ELF-1 (cell line): Measurements from ENCODE around the gene CGB8.
A peak's percentile ranks its signal among the peaks of the same experiment; 100 is the strongest.
"Not testable (repeated sequence)": the region's sequence is repeated elsewhere in the genome, so short reads cannot be mapped to it uniquely, and the experiment has no call there.

Source experiments
- DNase-seq: peaks from one replicate; pipeline ENCODE4 v3.0.0-alpha.2; 2016; ENCODE audit warnings: low read depth, low spot score

Gene CGB8

DNA sequence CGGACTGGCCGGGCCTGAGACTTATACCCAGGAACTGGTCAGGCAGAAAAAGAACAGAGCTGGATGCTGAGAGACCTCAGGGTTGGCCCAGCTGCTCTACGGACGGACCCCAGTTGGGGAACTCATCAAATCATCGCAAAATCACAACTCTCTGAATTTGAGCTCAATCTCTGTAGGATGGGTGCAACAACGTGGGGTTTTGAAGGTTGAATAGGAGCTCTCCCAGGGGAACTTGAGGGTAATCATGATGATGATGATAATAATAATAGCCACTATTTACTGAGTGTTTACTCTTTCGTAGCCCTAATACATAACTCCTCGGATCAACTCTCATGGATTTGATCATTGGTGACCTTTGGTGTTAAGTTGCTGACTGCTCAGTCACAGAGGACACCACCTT is 18.6 kb downstream of the CGB8 start:
- DNase-seq, result not testable (repeated sequence)

DNA sequence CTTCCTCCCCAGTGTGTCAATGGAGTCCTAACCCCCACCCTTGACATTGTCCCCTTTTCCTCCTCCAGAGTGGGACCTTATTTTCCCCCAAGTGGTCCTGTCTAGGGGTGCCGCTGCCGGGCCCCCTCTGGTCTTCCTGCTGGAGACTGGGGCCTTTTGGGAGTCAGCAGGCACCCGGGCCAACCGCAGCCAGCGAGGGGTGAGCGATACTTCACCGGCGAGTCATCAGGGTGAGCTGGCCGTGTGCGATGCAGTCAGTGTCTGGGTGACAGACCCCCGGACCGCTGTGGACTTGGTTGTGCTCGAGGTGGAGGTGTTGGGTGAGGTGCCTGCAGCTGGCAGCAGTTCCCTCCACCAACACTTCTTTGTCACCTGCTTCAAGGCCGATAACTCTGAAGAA is 19.2 kb downstream of the CGB8 start:
- DNase-seq, result not testable (repeated sequence)

DNA sequence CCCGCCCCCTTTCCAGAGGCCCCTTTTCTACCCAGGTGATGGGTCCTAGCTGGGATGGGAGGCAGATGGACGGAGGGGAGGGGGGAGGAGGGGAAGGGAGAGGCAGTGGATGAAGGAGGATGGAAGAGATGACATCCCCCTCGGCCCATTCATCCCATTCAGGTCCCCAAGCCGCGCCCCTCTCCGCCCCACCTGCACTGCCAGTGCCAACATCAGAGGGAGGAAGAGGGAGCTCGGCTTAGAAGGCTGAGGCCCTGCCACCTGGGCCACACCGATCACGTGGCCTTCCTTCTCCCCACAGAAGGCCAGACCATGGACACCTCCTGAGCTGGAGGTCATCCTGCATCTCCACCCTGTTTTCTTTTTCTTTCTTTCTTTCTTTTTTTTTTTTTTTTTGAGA is 20.2 kb downstream of the CGB8 start:
- not testable (repeated sequence) for DNase-seq

GRCh38 chr19:49025599-49025998 is 23.3 kb downstream of the CGB8 start:
- DNase-seq, result not testable (repeated sequence)

DNA sequence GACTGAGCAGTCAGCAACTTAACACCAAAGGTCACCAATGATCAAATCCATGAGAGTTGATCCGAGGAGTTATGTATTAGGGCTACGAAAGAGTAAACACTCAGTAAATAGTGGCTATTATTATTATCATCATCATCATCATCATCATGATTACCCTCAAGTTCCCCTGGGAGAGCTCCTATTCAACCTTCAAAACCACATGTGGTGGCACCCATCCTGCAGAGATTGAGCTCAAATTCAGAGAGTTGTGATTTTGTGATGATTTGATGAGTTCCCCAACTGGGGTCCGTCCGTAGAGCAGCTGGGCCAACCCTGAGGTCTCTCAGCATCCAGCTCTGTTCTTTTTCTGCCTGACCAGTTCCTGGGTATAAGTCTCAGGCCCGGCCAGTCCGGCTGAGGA is 23.8 kb downstream of the CGB8 start:
- DNase-seq, result not testable (repeated sequence)

DNA sequence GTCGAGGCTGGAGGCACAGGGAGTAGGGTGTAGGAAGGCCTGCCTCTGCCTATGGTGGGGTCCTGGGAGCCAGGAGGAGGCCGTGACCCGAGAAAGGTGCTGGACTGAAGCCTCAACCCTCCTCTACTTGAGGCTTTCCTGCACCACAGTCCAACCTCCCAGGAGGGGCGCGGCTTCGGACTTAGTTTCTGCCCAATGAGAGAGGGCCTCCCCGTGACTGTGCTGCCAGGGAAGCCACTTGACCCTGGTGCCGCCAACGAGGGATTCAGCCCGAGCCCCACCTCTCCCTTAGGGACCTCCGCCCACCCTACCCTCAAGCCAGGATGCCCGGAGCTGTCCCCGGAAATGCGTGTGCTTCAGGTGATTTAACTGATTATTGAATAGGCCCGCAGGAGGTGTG is 24.7 kb downstream of the CGB8 start, which contains the start of gene CGB3:
Gene CGB3 (minus strand): TSS at position 101 of the 400 bp plus-strand sequence. CDS start 362 bp downstream, outside the sequence.
- not testable (repeated sequence) for DNase-seq

DNA sequence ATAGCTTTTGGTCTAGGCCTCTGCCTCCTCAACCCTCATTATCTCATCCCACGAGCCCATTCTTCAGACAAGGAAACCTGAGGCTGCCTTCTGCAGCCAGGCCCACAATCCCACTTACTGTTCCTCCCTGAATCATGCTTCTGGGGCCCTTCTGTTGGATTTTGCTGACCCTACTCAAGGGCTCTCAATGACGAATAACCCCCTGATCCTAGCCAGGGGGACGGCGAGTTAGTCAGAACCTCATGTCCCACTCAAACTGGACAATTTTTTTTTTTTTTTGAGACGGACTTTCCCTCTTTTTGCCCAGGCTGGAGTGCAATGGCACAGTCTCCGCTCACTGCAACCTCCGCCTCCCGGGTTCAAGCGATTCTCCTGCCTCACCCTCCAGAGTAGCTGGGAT is 26.8 kb downstream of the CGB8 start:
- no peak for DNase-seq

DNA sequence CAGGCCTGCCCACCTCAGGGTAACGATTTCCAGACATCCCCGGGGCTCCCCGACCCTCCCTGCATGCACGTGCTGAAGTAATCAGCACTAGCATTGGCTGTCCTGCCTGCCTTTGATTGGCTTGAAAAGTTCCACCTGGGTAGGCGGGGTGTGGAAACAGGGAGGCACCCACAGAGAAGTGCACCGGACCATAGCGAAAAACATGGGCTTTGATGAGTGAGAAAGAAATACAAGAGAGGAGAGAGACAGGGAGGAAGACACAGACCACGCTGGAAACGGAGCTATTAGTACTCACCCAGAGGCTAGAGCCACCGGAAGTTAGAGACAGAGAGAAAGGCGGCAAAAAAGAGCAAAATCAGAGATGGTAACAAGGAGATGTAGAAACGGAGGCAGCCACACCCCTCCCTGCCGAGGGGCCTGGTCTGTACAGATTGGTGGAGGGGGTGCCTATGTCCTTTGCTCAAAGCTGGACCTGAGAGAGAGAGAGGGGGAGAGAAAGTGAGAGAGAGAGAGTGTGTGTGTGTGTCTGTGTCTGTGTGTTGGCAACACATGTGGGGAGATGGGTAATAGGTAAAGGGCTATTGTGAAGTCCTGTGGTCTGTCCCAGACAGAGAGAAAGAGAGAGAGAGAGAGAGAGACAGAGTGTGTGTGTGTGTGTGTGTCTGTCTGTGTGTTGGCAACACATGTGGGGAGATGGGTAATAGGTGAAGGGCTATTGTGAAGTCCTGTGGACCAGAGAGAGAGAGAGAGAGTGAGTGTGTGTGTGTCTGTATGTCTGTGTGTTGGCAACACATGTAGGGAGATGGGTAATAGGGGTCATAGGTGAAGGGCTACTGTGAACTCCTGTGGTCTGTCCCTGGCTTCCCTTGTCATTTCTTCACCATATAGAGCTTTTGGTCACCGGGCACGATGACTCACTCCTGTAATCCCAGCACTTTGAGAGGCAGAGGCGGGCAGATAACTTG is 27.7 kb downstream of the CGB8 start:
- no peak for DNase-seq

DNA sequence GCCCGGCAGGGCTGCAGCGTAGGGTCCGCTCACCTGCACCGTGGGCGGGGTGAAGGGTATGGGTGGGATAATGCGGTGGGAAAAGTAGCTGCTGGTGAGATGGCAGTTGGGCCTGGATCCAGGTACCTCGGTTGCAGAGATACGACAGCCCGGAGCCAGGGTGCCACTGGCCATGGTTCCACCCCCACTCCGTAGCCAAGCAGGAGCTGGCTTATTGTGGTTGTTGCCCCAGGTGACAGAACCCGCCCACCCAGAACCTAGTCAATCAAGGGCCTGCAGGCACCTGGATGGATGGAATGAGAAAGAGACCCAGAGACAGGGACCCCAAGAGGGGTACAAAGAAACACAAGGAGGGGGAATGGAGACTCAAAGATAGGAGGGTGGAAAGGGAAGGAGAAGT is 28.6 kb downstream of the CGB8 start:
- peak; percentile 46 for DNase-seq

GRCh38 chr19:49019242-49019932 is 29.5 kb downstream of the CGB8 start:
- peak; percentile 89 for DNase-seq

DNA sequence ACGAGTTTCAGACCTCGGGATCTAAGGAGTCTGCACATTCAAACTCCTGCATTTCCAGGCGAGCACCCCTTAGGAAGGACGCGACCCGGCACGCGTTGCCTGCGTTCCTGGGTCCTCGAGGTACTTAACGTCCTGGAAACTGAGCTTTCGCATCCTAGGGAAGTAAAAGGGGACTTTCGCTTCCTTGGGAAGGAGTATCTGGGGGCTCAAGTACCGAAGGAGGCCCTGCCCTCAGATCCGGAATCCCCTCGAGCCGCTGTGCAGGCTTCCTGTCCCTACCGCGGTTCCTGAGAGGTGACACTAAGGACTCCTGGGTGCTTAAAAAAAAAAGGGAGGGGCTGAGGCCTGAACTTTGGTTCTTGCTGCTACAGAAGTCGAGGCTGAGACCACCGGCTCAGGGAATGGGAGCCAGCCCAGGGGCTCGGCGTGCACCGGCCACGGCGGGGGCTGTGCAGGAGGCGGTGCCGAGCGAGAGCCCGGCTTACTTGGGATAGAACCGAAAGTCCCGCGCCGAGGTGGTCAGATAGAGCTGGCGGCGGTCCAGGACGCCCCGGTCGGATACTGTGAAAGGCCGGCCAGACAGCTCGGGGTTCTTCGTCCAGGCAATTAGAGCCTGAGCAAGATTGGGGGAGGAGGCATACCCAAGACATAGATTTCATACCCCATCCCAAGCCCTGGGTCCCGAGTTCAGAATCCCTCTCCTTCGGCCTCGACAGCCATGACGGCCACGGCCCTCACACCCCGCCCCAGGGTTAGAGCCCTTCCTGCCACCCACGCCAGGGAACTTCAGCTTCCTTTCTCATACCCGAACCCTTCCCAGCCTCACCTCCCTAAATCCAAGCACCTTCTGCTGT is 30.3 kb downstream of the CGB8 start:
- peak; percentile 39 for DNase-seq

GRCh38 chr19:49017666-49018351 is 31.1 kb downstream of the CGB8 start:
- peak; percentile 86 for DNase-seq

GRCh38 chr19:49017041-49017665 is 31.8 kb downstream of the CGB8 start, which contains the start of gene LHB:
Gene LHB (minus strand): TSS chr19:49017091. CDS start chr19:49017081, 10 bp downstream.
- no peak for DNase-seq

DNA sequence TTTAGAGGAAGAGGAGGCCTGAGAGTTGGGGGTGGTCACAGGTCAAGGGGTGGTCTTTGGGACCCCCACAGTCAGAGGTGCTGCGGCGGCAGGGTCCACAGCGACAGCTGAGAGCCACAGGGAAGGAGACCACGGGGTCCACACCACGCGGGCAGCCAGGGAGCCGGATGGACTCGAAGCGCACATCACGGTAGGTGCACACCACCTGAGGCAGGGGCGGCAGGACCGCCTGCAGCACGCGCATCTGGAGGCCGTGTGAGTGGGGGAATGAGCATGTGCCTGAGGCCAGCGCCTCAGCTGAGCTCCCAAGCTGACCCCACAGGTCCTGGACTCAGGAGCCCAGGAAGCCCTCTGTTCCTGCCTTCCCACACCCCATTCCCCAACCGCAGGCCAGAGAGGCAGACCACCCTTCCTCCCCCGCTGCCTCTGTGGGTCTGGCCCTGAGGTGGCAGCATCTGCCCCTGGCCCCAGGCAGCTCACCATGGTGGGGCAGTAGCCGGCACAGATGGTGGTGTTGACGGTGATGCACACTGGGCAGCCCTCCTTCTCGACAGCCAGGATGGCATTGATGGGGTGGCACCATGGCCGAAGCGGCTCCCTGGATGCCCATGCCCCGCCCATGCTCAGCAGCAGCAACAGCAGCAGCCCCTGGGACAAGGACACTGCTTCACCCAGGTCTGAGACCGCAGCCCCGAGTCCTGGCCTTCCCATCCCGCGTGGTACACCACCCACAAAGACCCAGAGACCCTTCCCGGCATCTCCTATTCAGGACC is 32.7 kb downstream of the CGB8 start:
- DNase-seq, result no peak

GRCh38 chr19:49014870-49015255 is 34.0 kb downstream of the CGB8 start:
- no peak for DNase-seq

- DNase-seq, result no peak
These were observed 34.6 kb downstream of the CGB8 start for GRCh38 chr19:49014123-49014869.

GRCh38 chr19:49011194-49011593 is 37.7 kb downstream of the CGB8 start:
- DNase-seq, result no peak

- DNase-seq, result no peak
These were observed 38.5 kb downstream of the CGB8 start for GRCh38 chr19:49010453-49010852.

- DNase-seq, result no peak
These were observed 39.1 kb downstream of the CGB8 start for GRCh38 chr19:49009828-49010227.
